ENCODE measurements around the gene AKT3. TPM values are rescaled to one million over a fixed set of nuclear protein-coding genes. Genes with fewer than 3 reads are reported as not detected.

Gene AKT3
- total and polyA plus RNA-seq, 2 experiments from 2014 or later: 4.5 to 18.5 TPM

DNA sequence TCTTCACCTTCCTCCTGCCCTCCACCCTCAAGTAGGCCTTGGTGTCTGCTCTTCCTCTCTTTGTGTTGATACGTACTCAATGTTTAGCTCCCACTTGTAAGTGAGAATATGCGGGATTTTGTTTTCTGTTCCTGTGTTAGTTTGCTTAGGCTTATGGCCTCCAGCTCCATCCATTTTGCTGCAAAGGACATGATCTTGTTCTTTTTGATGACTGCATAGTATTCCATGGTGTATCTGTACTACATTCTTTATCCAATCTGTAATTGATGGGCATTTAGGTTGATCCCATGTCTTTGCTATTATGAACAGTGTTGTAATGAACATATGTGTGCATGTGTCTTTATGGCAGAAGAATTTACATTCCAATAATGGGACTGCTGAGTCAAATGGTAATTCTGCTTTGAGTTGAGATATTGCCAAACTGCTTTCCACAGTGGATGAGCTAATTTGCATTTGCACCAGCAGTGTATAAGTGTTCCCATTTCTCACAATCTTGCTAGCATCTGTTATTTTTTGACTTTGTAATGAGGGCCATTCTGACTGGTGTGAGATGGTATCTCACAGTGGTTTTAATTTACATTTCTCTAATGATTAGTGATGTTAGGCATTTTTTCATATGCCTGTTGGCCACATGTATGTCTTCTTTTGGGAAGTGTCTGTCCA is 321.5 kb downstream of the AKT3 start:
- peaks cover 6% of the 10 kb centered on the region for H3K9me3 Mint-ChIP-seq
- H3K79me2 ChIP-seq (replicated peaks; ENCODE audit: insufficient read depth): no peaks in the 10 kb centered on the region
- peaks cover 12% of the 10 kb centered on the region; the same call in 2 of the 3 replicates for H3K36me3 Mint-ChIP-seq (ENCODE audit: low read depth)
- no peak for ATAC-seq
- no peak for TF ChIP-seq NANOG (IDR thresholded peaks at IDR 0.05; ENCODE audit: borderline replicate concordance)
- no peak for TF ChIP-seq EZH2 (IDR thresholded peaks at IDR 0.05; ENCODE audit: low read depth, unreplicated experiment)
- TF ChIP-seq CREB1 (CRISPR knock-in tag; IDR thresholded peaks at IDR 0.05; ENCODE audit: low read depth): no peak
- TF ChIP-seq, protein P1, sequence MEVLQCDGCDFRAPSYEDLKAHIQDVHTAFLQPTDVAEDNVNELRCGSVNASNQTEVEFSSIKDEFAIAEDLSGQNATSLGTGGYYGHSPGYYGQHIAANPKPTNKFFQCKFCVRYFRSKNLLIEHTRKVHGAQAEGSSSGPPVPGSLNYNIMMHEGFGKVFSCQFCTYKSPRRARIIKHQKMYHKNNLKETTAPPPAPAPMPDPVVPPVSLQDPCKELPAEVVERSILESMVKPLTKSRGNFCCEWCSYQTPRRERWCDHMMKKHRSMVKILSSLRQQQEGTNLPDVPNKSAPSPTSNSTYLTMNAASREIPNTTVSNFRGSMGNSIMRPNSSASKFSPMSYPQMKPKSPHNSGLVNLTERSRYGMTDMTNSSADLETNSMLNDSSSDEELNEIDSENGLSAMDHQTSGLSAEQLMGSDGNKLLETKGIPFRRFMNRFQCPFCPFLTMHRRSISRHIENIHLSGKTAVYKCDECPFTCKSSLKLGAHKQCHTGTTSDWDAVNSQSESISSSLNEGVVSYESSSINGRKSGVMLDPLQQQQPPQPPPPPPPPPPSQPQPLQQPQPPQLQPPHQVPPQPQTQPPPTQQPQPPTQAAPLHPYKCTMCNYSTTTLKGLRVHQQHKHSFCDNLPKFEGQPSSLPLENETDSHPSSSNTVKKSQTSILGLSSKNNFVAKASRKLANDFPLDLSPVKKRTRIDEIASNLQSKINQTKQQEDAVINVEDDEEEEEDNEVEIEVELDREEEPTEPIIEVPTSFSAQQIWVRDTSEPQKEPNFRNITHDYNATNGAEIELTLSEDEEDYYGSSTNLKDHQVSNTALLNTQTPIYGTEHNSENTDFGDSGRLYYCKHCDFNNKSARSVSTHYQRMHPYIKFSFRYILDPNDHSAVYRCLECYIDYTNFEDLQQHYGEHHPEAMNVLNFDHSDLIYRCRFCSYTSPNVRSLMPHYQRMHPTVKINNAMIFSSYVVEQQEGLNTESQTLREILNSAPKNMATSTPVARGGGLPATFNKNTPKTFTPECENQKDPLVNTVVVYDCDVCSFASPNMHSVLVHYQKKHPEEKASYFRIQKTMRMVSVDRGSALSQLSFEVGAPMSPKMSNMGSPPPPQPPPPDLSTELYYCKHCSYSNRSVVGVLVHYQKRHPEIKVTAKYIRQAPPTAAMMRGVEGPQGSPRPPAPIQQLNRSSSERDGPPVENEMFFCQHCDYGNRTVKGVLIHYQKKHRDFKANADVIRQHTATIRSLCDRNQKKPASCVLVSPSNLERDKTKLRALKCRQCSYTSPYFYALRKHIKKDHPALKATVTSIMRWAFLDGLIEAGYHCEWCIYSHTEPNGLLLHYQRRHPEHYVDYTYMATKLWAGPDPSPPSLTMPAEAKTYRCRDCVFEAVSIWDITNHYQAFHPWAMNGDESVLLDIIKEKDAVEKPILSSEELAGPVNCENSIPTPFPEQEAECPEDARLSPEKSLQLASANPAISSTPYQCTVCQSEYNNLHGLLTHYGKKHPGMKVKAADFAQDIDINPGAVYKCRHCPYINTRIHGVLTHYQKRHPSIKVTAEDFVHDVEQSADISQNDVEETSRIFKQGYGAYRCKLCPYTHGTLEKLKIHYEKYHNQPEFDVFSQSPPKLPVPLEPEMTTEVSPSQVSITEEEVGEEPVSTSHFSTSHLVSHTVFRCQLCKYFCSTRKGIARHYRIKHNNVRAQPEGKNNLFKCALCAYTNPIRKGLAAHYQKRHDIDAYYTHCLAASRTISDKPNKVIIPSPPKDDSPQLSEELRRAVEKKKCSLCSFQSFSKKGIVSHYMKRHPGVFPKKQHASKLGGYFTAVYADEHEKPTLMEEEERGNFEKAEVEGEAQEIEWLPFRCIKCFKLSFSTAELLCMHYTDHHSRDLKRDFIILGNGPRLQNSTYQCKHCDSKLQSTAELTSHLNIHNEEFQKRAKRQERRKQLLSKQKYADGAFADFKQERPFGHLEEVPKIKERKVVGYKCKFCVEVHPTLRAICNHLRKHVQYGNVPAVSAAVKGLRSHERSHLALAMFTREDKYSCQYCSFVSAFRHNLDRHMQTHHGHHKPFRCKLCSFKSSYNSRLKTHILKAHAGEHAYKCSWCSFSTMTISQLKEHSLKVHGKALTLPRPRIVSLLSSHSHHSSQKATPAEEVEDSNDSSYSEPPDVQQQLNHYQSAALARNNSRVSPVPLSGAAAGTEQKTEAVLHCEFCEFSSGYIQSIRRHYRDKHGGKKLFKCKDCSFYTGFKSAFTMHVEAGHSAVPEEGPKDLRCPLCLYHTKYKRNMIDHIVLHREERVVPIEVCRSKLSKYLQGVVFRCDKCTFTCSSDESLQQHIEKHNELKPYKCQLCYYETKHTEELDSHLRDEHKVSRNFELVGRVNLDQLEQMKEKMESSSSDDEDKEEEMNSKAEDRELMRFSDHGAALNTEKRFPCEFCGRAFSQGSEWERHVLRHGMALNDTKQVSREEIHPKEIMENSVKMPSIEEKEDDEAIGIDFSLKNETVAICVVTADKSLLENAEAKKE (CRISPR knock-in tag; IDR thresholded peaks at IDR 0.05): no peak
- TF ChIP-seq CTCF (conservative IDR thresholded peaks at IDR 0.05; ENCODE audit: low read depth in 2 of 2): no peak
- no peak overlapping the region for H2AFZ ChIP-seq
- no peak overlapping the region for H3K4me2 ChIP-seq
- H3K4me1 ChIP-seq (ENCODE audit: insufficient read depth): 0 out of 2 replicates have a peak, but pooled peaks cover 2% of the 10 kb centered on the region
- no peak overlapping the region for H3K27ac Mint-ChIP-seq
- peaks cover 1% of the 10 kb centered on the region for H3K27me3 Mint-ChIP-seq (ENCODE audit: insufficient read depth, low read depth, poor library complexity)
- no peaks in the 10 kb centered on the region for H3K27me3 ChIP-seq (ENCODE audit: insufficient read depth)
- H3K4me1 Mint-ChIP-seq: peaks cover 14% of the 10 kb centered on the region
- H3K27ac ChIP-seq (ENCODE audit: low read depth): no peak overlapping the region
- H3K9me2 ChIP-seq (ENCODE audit: insufficient read depth): no peaks in the 10 kb centered on the region
- H3K36me3 ChIP-seq (ENCODE audit: insufficient read depth): no peaks in the 10 kb centered on the region
- DNase-seq (ENCODE audit: low spot score): no peak
- no peak overlapping the region for H3K4me3 Mint-ChIP-seq
- H3K4me3 ChIP-seq: no peak overlapping the region
- H4K20me1 ChIP-seq (replicated peaks; ENCODE audit: insufficient read depth): no peaks in the 10 kb centered on the region
- H3F3A ChIP-seq (replicated peaks; ENCODE audit: low read depth): no peaks in the 10 kb centered on the region; the same call in 1 of the 2 replicates

Measured in GM23338 (cell line).